Esophagus muscularis mucosa (tissue), 4 donors: ENCODE measurements around the gene TOX4.

Source experiments
- EP300 ChIP-seq: sonication (generic); formaldehyde crosslinking; IDR thresholded peaks from one replicate; pipeline ENCODE4 v1.6.1; 2017; ENCODE audit warnings: antibody characterized with exemption
- POLR2A ChIP-seq: fragments of 450-650 bp; IDR thresholded peaks from one replicate; pipeline ENCODE4 v1.6.1; 2017; ENCODE audit warnings: antibody characterized with exemption, moderate library complexity, mild to moderate bottlenecking, low read depth
- POLR2AphosphoS5 ChIP-seq, 2 donors: sonication (generic); formaldehyde crosslinking; IDR thresholded peaks; one replicate each; pipeline ENCODE4 v1.6.1; 2017; ENCODE audit warnings: antibody characterized with exemption in 2 of 2
- TF ChIP-seq, protein P1 (sequence below), 3 experiments: fragments of 200-600 bp in 2 of 3; fragments of 450-650 bp in 1 of 3; sonication (generic) in 2 of 3; IDR thresholded peaks; one replicate each; pipeline ENCODE4 v1.5.1; 2017 to 2019; ENCODE audit warnings: antibody characterized with exemption in 3 of 3, mild to moderate bottlenecking in 2 of 3, moderate library complexity in 1 of 3

DNA sequence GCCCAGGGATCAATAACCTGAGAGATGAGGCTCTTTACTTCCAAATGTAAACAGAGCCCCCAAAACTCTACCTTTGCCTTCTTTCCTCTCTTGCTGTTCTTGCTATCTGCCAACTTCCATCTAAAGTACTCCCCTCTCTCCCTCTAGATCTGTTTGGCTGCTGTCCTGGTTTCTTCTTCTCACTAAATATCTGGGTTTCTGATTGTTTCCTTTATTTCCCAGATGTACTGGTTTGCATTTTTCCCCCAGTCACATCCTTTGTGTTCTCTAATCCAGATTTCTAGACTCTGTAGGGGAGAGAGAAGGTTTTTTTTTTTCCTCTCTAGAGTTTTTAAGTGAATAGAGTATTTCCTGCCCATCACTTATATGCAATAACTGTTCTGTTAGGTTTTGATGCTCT is 56.3 kb downstream of the TOX4 start:
- TF ChIP-seq, protein P1, sequence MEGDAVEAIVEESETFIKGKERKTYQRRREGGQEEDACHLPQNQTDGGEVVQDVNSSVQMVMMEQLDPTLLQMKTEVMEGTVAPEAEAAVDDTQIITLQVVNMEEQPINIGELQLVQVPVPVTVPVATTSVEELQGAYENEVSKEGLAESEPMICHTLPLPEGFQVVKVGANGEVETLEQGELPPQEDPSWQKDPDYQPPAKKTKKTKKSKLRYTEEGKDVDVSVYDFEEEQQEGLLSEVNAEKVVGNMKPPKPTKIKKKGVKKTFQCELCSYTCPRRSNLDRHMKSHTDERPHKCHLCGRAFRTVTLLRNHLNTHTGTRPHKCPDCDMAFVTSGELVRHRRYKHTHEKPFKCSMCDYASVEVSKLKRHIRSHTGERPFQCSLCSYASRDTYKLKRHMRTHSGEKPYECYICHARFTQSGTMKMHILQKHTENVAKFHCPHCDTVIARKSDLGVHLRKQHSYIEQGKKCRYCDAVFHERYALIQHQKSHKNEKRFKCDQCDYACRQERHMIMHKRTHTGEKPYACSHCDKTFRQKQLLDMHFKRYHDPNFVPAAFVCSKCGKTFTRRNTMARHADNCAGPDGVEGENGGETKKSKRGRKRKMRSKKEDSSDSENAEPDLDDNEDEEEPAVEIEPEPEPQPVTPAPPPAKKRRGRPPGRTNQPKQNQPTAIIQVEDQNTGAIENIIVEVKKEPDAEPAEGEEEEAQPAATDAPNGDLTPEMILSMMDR (IDR thresholded peaks at IDR 0.05) = no peak
- TF ChIP-seq POLR2AphosphoS5 (IDR thresholded peaks at IDR 0.05) (no peak), POLR2A (no peak), EP300 (no peak)
